ENCODE measurements around the gene MZT2A.
"Not testable (repeated sequence)": the region's sequence is repeated elsewhere in the genome, so short reads cannot be mapped to it uniquely, and the experiment has no call there.

Gene MZT2A

GRCh38 chr2:131490616-131491468 lies 1.4 kb downstream of the MZT2A start:
- not testable (repeated sequence) for DNase-seq

- DNase-seq: no peak
Measured at GRCh38 chr2:131488306-131489205, 3.6 kb downstream of the MZT2A start.

GRCh38 chr2:131486201-131486902 lies 5.8 kb downstream of the MZT2A start:
- DNase-seq: not testable (repeated sequence)

- not testable (repeated sequence) for DNase-seq
Measured at GRCh38 chr2:131484906-131485460, 7.2 kb downstream of the MZT2A start.

- not testable (repeated sequence) for DNase-seq
Measured at GRCh38 chr2:131483981-131484820, 8.0 kb downstream of the MZT2A start.

- DNase-seq: not testable (repeated sequence)
Measured at GRCh38 chr2:131482506-131483155, 9.6 kb downstream of the MZT2A start.

GRCh38 chr2:131480351-131480750 lies 11.8 kb downstream of the MZT2A start:
- DNase-seq: not testable (repeated sequence)

GRCh38 chr2:131478850-131479461 lies 13.2 kb downstream of the MZT2A start:
- not testable (repeated sequence) for DNase-seq

- not testable (repeated sequence) for DNase-seq
Measured at GRCh38 chr2:131478074-131478849, 13.9 kb downstream of the MZT2A start.

- DNase-seq: not testable (repeated sequence)
Measured at GRCh38 chr2:131477227-131477626, 15.0 kb downstream of the MZT2A start.

- not testable (repeated sequence) for DNase-seq
Measured at GRCh38 chr2:131476363-131476762, 15.8 kb downstream of the MZT2A start.

- no peak for DNase-seq
Measured at GRCh38 chr2:131475831-131476230, 16.4 kb downstream of the MZT2A start, which contains the start of gene TUBA3D. Gene TUBA3D, plus strand, starts transcription at chr2:131476119. Its CDS starts 81 bp downstream, at chr2:131476200.

- not testable (repeated sequence) for DNase-seq
Measured at GRCh38 chr2:131473266-131473665, 18.9 kb downstream of the MZT2A start.

GRCh38 chr2:131471624-131472023 lies 20.6 kb downstream of the MZT2A start:
- DNase-seq: not testable (repeated sequence)

GRCh38 chr2:131470944-131471343 lies 21.3 kb downstream of the MZT2A start:
- DNase-seq: not testable (repeated sequence)

- not testable (repeated sequence) for DNase-seq
Measured at GRCh38 chr2:131467722-131468121, 24.5 kb downstream of the MZT2A start.

GRCh38 chr2:131454914-131455313 lies 37.3 kb downstream of the MZT2A start:
- not testable (repeated sequence) for DNase-seq

- not testable (repeated sequence) for DNase-seq
Measured at GRCh38 chr2:131451265-131451949, 40.8 kb downstream of the MZT2A start.

- not testable (repeated sequence) for DNase-seq
Measured at GRCh38 chr2:131447981-131448380, 44.2 kb downstream of the MZT2A start.

Data from NCI-H226 (cell line).